CD4-positive, alpha-beta T cell treated with Interleukin-6 for 4 hours (primary cell): ENCODE measurements around the gene UGT1A6.

ENCODE experiments used
- DNase-seq: peaks from one replicate; pipeline ENCODE4 v3.0.0-alpha.2; 2020; ENCODE audit warnings: mixed read lengths

Gene UGT1A6

GRCh38 chr2:233772153-233772552 lies 79.5 kb downstream of the UGT1A6 start:
- no peak for DNase-seq

- DNase-seq = no peak
These were observed 79.9 kb downstream of the UGT1A6 start for GRCh38 chr2:233772583-233772982.

- no peak for DNase-seq
These were observed 81.2 kb downstream of the UGT1A6 start for GRCh38 chr2:233773854-233774253.

GRCh38 chr2:233775414-233775813 lies 82.7 kb downstream of the UGT1A6 start:
- DNase-seq = no peak

- no peak for DNase-seq
These were observed 85.3 kb downstream of the UGT1A6 start, which contains the start of gene MROH2A for GRCh38 chr2:233778030-233778429. Gene MROH2A, plus strand, starts transcription at chr2:233778330. Its CDS starts 1,029 bp downstream, at chr2:233779359.

- no peak for DNase-seq
These were observed 87.0 kb downstream of the UGT1A6 start for GRCh38 chr2:233779722-233780121.

- DNase-seq = no peak
These were observed 88.1 kb downstream of the UGT1A6 start for GRCh38 chr2:233780771-233781170.

- DNase-seq = no peak
These were observed 96.9 kb downstream of the UGT1A6 start for GRCh38 chr2:233789554-233789953.

- DNase-seq = no peak
These were observed 98.6 kb downstream of the UGT1A6 start for GRCh38 chr2:233791151-233791882.

- DNase-seq = no peak
These were observed 99.2 kb downstream of the UGT1A6 start for GRCh38 chr2:233791883-233792329.

- no peak for DNase-seq
These were observed 100.0 kb downstream of the UGT1A6 start for GRCh38 chr2:233792720-233793119.

GRCh38 chr2:233793465-233794127 lies 100.9 kb downstream of the UGT1A6 start:
- no peak for DNase-seq

- no peak for DNase-seq
These were observed 101.5 kb downstream of the UGT1A6 start for GRCh38 chr2:233794128-233794658.

GRCh38 chr2:233795735-233796171 lies 103.1 kb downstream of the UGT1A6 start:
- no peak for DNase-seq

GRCh38 chr2:233796254-233796653 lies 103.6 kb downstream of the UGT1A6 start:
- no peak for DNase-seq

- DNase-seq = no peak
These were observed 105.8 kb downstream of the UGT1A6 start for GRCh38 chr2:233798335-233799086.

- DNase-seq = no peak
These were observed 106.5 kb downstream of the UGT1A6 start for GRCh38 chr2:233799087-233799665.

GRCh38 chr2:233799716-233800115 lies 107.0 kb downstream of the UGT1A6 start:
- DNase-seq = no peak

- DNase-seq = no peak
These were observed 107.5 kb downstream of the UGT1A6 start for GRCh38 chr2:233800208-233800607.

GRCh38 chr2:233801357-233802131 lies 108.9 kb downstream of the UGT1A6 start:
- no peak for DNase-seq

- no peak for DNase-seq
These were observed 109.6 kb downstream of the UGT1A6 start for GRCh38 chr2:233802132-233802815.
